ENCODE results near the gene ZNF282.

- TF ChIP-seq CTCF (IDR thresholded peaks at IDR 0.05 in 8 of 11, conservative IDR thresholded peaks at IDR 0.05 in 3 of 11) (no peak), POLR2A (IDR thresholded peaks at IDR 0.05) (no peak)
Observed at GRCh38 chr7:149253665-149254064, 58.3 kb downstream of the ZNF282 start.

All from spleen (tissue), 7 donors.